Stomach (tissue), 4 donors: ENCODE data around the gene KLK2.

Experiments
- EP300 ChIP-seq: sonication (generic); formaldehyde crosslinking; IDR thresholded peaks from one replicate; pipeline ENCODE4 v1.6.1; 2017; ENCODE audit warnings: antibody characterized with exemption
- POLR2A ChIP-seq, 4 donors: fragments of 450-650 bp; IDR thresholded peaks; one replicate each; pipeline ENCODE4 v1.6.1; 2016; ENCODE audit warnings: antibody characterized with exemption in 4 of 4, control low read depth in 2 of 4, mild to moderate bottlenecking in 1 of 4, moderate library complexity in 1 of 4

DNA sequence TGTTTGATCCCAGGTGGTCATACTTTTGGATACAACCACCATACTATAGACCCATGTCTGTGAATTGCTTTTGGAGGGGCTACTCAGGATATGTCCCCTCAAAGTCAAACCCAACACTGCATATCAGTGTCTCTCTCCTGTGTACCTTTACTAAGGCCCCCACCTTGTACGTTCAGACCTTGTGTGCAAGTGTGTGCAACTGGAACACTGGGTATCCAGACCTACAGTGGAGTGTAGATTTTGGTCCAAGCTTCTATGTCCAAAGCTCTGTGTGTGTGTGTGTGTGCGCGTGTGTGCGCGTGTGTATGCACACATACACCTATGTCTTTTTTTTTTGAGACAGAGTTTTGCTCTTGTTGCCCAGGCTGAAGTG, 18.0 kb downstream of the KLK2 start:
- TF ChIP-seq POLR2A (IDR thresholded peaks at IDR 0.05) (no peak), EP300 (no peak)
